ENCODE data around the gene DNAJB12.
A peak's percentile ranks its signal among the peaks of the same experiment; 100 is the strongest.
"Not testable (repeated sequence)": the region's sequence is repeated elsewhere in the genome, so short reads cannot be mapped to it uniquely, and the experiment has no call there.

DNAJB12 gene

GRCh38 chr10:72330069-72330426 lies 24.7 kb downstream of the DNAJB12 start:
- DNase-seq, result no peak

DNA sequence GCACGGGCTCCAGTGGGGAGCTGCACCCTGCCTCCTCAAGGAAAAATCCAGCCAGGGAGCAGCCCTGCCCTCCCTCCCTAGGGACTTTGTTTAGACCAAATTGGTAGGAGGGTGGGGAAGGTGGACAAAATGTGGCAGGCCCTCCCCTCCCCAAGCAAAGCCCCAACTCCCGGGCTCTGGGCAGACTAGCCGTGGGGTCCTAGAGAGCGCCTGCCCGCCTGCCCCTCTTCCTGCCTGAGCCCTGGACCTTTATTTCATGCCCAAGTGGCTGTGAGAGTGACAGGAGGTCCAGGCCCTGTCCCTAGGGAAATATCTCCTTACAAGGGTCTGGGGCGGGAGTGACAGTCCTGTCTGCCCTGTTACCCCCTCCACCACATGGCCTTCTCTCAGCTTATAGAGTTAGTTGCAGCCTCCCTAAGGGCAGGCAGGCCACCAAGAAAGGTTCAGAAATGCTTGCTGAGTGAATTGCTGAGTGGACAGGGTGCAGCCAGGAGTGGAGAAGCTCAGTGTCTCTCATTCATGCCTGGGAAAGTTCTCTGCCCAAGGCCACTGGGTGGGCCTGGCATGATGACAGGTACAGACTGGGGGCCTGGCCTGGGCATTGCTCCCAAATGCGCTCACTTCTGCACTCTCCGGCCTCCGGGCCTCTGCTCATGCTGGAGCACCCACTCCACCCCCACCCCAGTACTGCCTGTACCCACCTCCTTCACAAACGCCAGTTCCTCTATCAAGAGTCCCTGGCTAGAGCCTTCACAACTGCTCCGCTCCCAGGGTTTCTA lies 25.2 kb downstream of the DNAJB12 start:
- no peak for DNase-seq

DNA sequence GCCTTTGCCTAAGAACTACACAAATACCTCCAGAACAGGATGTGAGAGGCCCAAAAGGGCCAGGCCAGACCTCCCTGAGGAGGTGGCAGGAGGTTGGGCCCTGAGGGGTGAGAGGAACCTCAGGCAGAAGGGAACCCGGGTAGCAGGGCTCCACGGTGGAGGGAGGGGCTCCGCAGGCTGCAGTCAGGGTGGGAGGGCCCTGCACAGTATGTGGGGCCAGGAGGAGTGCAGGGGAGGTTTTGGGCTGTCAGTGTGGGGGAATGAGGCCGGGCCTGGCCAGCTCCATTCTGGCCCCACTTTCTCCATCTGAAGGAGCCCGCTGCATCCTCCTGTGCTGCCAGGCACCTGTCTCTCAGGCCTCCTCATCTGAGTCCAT lies 25.9 kb downstream of the DNAJB12 start:
- no peak for DNase-seq

DNA sequence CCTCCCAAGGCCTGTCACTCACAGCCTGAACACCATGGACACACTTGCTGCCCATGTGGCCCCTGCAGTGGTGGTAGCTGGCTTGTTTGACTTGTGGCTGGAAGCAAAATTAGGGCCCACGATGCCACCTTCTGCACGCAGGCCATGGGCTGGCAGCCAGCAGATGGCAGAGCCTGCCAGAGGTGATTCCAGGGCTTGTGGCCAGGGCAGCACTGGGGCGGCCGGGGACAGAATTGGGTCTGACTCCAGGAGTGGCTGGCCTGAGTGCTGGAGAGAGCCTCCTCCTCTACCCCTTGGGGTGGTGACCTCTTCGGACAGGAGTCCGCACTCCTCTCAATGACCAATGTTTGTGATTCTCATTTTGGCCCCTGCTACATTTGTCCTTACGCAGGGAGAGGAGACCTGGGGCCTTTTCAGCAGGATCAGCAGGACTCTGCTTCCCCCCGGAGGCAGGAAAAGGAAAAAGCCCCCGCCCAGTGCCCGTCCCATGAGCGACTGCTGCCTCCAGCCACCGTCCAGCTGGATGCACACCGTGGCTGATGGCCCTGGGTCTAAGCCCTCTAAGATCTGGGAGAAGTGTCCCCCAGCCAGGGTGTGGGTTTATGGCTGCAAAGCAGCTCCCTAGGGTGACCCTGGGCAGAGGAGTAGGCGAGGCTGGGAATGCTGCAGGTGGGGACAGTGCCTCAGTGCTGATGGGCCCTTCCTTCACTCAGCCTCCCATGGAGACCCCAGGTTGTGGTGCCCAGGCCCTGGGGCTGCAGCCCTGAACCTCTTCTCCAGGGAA lies 26.5 kb downstream of the DNAJB12 start:
- peak in 1 of 2 experiments; percentile 40 for DNase-seq

DNA sequence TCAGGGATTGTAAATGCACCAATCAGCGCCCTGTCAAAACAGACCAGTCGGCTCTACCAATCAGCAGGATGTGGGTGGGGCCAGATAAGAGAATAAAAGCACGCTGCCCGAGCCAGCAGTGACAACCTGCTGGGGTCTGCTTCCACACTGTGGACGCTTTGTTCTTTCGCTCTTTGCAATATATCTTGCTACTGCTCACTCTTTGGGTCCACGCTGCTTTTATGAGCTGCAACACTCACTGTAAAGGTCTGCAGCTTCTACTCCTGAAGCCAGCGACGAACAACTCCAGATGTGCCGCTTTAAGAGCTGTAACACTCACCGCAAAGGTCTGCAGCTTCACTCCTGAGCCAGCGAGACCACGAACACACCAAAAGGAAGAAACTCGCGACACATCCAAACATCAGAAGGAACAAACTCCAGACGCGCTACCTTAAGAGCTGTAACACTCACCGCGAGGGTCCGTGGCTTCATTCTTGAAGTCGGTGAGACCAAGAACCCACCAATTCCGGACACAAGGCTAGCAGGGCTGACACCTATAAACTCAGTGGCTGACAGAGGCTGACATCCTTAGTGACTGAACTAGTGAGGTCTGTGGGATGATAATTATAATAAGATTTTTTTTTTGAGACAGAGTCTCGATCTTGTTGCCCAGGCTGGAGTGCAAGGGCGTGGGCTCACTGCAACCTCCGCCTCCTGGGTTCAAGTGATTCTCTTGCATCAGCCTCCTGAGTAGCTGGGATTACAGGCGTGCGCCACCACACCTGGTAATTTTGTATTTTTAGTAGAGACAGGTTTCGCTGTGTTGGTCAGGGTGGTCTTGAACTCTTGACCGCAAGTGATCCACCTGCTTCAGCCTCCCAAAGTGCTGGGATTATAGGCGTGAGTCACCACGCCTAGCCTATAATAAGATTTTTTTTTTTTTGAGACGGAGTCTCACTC lies 27.8 kb downstream of the DNAJB12 start:
- not testable (repeated sequence) for DNase-seq

GRCh38 chr10:72325243-72326175 lies 29.2 kb downstream of the DNAJB12 start:
- peak in 1 of 2 experiments; percentile 23 for DNase-seq

DNA sequence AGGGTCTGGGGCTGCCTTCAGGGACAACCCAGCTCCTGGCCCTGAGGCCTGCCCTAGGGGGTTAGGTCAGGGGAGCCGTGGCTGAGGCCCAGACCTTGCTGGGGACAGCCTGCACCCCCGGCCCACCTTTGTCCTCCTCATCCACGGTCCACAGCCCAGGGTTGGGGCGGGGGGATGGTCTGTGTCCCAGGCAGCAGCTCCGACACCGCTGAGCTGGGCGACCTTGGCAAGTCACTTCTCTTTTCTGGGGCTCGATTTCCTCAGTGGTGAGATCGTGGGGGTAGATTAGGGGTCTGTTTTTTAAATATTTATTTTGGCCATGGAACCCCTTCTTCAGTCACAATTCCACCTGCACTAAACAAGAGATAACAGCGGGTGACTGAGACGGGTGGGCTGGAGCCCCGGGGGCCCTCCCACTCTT lies 30.9 kb downstream of the DNAJB12 start:
- no peak for DNase-seq

DNA sequence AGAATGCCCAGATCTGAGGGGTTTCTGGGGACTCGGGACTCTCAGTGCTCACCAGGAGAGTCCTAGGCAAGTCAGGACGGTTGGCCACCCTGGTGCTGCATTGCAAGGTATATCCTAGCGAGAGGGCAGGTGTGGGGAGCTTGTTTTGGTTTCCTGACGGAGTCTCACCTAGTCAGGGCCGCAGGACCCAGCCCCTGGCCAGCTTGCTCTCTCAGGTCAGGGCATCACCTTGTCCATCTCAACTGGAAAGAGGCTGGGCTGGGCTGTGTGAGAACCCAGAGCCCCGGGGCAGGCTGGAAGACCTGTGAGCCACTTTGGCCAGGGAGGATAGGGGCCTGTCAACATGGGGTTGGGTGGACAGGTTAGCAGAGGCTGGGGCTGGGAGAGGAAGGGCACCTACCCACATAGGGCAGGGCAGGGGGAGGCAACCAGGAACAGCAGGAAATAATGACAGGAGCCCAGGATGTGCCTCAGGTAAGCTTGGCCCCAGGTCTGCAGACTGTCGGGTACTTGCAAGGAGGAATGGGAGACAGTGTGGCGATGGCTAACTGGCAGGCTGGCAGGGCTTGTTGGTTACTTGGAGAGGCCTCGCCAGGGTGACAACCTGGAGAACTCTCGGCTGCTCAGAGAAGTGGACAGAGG lies 31.5 kb downstream of the DNAJB12 start:
- no peak for DNase-seq

DNA sequence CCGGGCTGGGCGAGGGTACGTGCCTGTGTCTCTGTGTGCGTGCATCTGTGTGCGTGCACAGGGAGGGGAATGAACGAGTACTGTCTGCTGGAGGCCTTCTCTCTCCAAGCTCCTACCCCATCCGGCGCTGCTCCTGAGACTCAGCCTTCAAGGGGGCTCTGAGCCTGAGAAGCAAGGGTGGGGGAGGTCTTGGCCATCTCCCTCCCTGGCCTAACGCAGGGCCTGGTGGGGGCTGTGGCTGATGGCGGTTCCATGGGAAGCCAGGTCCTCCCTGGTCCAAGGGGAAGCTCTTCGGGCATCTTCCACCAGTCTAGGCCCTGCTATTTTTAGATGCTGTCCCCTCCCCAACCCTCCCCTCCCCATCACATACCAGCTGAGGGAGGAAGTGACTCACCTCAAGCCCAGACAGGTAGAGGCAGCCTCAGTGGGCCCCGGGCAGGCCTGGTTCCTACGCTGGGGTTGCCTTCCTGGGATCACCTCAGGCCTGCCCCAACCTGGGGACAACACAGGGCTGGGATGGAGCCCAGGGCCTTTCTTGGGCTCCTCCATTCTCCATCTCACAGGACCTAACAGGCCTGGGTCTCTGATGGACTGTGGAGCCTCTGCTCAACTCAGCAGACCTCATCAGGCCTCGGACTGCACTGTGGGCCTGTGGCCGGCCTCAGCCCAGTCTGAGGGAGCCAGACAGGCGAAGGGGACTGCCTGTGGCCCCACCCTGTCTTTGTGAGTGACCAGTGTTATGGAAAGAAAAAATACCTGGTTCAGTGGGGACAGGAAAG lies 32.2 kb downstream of the DNAJB12 start:
- no peak for DNase-seq

DNA sequence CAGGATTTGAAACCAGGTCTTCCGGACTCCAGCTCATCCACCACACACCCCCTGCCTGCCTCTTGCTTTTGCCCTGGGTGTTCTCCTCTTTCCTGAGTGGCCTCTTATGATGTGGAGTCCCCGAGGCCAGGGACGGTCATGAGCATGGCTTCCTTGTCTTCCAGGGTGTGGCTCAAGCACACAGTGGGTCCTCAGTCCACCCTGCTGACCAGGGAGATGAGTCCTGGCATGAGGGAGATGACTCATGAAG lies 32.8 kb downstream of the DNAJB12 start:
- no peak for DNase-seq

GRCh38 chr10:72321248-72322029 lies 33.3 kb downstream of the DNAJB12 start:
- DNase-seq, result no peak

DNA sequence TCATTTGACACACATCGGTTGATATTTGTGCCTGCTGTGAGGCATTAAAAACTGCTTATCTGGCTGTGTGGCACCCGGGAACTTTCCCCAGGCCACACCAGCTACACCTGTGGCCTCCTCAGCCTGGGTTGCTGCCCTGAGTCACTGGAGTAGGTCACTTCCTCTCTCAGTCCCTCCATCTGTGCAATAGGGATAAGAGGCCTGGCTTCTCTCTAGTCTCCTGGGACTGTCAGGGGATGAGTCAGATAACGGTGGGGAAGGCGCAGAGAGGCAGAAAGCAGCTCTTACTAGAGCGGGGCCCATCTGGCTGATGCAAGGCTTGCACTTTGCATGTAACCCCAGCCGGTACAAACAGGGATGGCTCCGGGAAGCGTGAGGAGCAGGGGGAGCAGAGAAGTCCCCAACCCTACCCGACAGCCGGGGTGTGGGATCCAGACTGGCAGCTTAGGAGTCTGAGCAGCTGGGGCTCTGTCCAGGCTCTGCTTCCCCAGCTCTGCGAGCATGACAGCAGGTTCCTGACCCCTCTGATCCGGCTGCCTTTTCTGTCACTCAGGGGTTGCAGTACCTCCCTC lies 34.0 kb downstream of the DNAJB12 start:
- DNase-seq, result peak; percentile 38 to 90

DNA sequence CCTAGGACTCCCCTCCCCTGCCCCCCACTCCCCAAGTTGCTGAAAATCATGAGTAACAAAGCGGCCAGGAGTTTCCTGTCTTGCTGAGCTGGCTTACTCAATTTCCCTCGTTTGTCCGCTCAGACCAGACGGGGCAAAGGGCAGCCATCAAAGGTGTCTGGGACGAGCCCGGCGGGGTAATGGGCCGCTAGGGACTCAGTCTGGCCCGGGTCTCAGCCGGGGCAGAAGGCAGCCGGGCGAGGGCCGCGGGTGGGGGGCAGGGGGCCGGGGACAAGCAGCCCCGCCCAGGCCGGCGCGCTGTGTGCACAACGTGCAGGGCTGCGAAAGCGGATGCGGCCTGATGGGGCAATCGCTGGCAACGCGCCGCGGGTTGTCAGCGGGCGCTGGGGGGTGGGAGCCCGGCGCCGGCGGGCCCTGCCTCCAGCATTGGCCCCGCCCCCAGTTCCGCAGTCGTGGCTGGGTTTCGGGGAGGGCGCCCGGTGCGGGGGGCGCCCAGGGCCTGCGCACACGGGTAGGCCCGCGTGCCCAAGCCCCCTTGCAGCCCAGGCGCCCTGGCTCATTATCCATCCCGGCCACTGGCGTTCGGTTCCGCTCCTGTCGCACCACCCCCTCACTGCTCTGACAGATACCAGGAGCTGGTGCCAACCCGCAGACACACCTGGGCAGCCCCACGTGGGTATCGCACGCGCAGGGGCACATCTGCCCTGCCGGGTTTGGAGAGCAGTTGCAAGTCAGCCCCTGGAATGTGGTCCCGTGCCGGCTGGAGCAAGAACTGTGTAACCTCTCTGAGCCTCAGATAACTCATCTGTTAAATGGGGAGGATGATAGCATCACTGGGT lies 35.1 kb downstream of the DNAJB12 start:
- peak in 1 of 2 experiments; percentile 65 for DNase-seq

- DNase-seq, result no peak
Observed at GRCh38 chr10:72318418-72319262, 36.1 kb downstream of the DNAJB12 start.

- DNase-seq, result no peak
Observed at GRCh38 chr10:72316748-72317435, 37.8 kb downstream of the DNAJB12 start.

DNA sequence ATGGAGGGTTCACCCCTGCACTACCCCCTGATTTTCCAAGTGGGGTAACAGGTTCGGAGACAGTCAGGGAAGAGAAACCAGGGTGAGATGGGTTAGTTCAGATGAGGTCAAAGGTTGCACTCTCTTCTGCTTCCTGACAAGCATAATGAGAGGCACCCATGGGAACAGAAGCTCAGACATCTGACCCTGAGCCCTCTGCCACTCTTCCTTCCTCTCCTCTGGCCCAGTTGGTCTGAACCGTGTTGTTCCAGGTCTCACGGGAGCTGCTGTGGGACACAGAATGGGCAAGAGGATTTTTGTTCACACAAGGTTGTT lies 38.4 kb downstream of the DNAJB12 start:
- no peak for DNase-seq

DNA sequence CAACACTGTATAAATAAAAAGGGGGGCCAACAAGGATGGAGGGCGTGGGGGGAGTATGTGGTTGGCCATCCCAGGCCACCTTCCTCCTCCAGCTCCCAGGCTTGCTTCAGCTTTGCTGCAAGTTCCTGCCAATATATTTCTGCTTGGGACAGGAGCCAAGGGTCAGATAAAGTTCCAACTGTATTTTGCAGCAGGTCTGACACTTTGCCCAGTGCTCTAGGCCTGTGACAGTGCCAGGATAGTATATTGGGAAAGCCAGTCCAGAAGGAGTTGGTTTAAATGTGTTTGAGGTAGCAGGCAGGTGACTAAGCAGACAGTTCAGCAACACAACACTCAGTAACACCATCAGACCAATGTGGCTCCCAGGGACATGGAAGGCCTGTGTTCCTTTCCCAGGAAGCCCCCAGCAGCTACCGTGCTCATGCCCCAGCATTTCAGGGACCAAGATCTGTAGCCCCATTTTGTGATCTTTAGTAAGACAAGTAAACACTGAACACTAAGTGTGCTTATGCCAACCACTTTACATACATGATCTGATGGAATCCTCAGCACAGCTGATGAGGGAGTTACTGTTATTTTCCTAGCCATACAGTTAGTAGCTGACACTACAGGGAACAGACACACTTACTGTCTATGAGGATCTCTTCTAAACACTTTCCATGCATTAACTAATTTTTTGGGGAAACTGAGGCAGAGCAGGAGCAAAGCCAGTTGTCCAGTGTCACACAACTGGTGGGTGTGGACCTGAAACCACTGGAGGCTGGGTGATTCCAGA lies 38.9 kb downstream of the DNAJB12 start:
- DNase-seq, result no peak

Data from NCI-H1930 (cell line).